Stimulated activated CD4-positive, alpha-beta T cell treated with anti-CD3 and anti-CD28 coated beads, Interleukin-1b, Interleukin-23, amount 100 ng/mL, for 24 hours (primary cell): Measurements from ENCODE around the gene CENPB.

Experiments
- DNase-seq, 4 experiments: peaks; one replicate each; pipeline ENCODE4 v3.0.0-alpha.2; 2020; ENCODE audit warnings: low read depth in 4 of 4, low spot score in 1 of 4

CENPB gene

GRCh38 chr20:3751305-3751674, 35.2 kb downstream of the CENPB start:
- DNase-seq = no peak

DNA sequence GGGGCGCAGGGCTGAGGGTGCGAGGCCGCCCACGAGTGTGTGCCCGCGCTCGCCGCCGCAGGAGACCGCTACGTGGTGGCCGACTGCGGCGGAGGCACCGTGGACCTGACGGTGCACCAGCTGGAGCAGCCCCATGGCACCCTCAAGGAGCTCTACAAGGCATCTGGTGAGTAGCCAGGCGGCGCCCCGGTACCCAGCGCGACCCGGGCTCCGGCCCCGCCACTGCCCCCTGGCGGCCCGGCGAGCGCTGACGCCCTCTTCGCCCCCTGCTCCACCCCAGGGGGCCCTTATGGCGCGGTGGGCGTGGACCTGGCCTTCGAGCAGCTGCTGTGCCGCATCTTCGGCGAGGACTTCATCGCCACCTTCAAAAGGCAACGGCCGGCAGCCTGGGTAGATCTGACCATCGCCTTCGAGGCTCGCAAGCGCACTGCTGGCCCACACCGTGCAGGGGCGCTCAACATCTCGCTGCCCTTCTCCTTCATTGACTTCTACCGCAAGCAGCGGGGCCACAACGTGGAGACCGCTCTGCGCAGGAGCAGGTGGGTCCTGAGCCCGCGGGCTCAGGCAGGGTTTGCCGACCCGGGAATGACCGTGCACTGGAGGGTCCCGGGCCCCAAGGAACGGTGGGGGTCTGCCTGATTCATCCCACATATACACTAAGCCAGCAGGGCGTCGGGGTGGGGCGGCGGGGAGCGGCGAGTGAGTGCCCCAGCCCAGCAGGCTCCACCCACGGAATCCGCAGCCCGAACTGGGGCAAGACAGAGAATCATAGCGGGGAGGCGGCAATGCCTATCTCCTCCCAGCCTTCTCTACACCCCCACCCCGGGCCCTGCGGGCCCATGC, 36.6 kb downstream of the CENPB start:
- DNase-seq = no peak

DNA sequence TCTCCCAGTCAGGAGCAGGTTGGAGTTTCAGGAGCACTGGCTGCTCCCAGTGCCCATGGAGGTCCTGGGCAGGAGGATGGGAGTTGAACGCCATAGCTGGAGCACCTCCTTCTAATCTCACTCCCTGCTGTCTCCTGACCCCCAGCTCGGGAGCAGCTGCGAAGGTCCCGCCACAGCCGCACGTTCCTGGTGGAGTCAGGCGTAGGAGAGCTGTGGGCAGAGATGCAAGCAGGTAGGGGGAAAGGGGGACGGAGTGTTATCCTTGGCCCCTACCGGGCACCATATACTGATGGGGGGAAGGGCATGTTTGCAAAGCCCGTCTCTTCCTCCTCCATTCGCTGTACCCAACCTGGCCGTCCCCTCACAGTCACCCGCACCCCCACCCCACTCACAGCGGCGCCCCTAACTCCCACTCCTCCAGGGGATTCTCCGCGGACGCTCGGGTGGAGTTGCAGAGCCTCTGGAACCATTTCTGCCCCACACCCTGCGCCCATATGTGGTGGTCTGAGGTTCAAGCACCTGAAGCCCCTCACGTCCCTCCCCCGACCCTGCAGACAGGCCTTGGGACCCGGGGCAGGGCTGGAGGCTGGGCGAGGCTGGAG, 37.4 kb downstream of the CENPB start:
- no peak for DNase-seq

GRCh38 chr20:3748073-3748472, 38.5 kb downstream of the CENPB start:
- no peak for DNase-seq

- DNase-seq = no peak
Measured at GRCh38 chr20:3747471-3747870, 39.1 kb downstream of the CENPB start.

- no peak for DNase-seq
Measured at GRCh38 chr20:3745686-3746173, 40.8 kb downstream of the CENPB start.

DNA sequence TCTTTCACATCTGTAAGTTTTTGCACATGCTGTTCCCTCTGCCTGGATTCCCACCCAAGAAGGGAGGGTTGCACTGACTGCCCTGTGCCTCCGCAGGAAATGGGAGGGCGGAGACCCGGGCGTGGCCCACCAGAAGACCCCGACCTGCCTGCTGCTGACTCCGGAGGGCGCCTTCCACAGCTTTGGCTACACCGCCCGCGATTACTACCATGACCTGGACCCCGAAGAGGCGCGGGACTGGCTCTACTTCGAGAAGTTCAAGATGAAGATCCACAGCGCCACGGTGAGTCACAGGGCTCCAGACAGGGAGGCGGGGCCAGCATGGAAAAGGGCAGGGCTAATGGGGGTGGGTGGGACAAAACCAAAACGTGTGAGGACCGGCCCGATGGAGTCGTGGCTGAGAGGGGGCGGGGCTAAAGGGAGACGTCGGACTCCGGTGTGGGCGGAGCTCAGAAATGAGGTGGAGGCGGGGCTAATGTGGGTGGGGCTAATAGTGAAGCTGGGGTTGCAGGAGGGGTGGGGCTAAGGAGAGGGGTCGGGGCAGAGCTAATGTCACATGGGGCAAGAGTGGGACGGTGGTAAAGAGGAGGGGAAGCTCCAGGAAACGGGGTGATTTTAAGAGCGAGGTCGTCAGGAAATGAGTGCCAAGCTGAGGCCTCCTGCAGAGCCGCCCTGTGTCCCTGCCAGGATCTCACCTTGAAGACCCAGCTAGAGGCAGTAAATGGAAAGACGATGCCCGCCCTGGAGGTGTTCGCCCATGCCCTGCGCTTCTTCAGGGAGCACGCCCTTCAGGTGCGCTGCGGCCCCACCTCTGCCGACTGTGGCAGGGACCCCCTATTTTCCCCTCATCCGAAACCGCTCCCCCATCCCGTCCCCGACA, 41.5 kb downstream of the CENPB start:
- peak; percentile 48 to 68 (median 55) for DNase-seq

- DNase-seq = no peak
Measured at GRCh38 chr20:3744037-3744436, 42.5 kb downstream of the CENPB start.

- DNase-seq = no peak
Measured at GRCh38 chr20:3743251-3743650, 43.3 kb downstream of the CENPB start.

GRCh38 chr20:3741836-3742458, 44.6 kb downstream of the CENPB start:
- no peak for DNase-seq

GRCh38 chr20:3740615-3741301, 45.8 kb downstream of the CENPB start:
- no peak for DNase-seq

- DNase-seq = no peak
Measured at GRCh38 chr20:3739926-3740451, 46.6 kb downstream of the CENPB start.

DNA sequence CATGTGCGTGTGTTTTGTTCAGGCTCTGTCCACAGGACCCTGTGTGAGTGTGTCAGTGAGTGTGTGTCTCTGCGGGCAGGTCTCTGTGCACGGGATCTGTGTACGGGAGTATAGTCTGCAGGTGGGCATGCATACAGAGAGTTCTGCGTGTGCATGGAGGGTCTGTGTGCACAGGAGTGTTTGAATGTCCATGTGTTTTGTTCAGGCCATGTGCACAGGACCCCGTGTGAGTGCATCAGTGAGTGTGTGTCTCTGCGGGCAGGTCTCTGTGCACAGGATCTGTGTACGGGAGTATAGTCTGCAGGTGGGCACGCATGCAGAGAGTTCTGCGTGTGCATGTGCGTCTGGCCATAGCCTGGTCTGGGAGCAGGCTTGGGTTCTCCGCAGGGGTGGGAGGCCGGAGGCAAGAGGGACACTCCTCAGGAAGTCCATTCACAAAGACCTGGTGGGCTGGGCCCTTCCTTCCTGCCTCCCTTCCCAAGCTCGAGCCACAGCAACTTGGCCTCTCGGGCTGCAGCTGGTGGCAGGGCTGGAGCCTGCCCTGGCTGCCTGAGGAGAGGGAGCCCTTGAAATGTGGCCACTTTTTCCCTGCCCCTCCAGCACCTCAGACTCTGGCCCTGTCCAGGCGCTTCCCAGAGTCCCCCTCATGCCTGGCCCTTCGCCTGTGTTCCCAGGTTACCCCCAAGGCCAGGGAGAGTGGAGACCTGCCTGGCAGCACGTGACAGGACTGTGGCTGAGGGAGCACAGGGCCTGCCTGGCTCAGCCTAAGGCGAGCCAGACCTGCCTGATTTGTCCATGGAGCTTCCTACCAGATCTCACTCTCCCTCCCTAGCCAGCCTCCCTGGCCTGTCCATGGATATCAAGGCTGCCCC, 47.2 kb downstream of the CENPB start:
- no peak for DNase-seq

DNA sequence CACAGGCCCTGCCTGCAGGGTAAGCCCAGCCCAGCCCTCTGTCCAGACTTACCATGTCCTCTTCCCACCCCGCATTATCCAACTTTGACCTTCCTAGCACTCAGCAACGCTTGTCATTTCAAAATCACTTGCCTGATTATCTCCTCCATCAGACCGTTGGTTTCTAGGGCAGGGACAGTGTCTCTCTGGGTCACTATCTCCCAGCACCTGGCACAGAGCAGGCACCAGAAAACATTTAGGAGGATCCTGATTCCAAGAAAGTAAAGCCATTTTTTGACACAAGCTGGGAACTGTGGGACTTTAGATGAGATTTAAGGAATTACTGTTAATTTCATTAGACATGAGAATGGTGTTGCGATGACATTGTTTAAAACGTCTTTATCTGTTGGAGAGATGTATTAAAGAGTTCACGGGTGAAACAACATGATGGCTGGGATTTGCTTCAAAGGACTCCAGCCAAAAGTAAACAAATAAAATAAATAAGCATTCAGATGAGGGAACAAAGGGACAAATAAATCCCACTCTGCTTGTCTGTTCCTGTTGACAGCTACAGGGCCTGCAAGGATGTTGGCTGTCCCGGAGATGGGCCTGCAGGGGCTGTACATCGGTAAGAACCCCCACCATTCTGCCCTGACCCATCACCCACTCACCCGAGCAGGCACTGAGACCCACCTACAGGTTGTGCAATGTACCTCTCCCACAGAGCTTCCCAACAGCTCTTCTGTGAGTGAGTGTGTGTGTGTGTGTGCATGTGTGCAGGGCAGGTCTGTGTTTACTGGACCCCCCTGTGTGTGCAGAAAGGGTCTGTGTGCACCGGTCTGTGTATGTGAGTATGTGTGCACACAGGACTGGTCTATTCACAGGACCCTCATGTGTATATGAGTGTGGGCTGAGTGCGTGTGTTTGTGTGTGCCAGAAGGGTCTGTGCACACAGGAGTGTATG, 48.2 kb downstream of the CENPB start:
- no peak for DNase-seq

DNA sequence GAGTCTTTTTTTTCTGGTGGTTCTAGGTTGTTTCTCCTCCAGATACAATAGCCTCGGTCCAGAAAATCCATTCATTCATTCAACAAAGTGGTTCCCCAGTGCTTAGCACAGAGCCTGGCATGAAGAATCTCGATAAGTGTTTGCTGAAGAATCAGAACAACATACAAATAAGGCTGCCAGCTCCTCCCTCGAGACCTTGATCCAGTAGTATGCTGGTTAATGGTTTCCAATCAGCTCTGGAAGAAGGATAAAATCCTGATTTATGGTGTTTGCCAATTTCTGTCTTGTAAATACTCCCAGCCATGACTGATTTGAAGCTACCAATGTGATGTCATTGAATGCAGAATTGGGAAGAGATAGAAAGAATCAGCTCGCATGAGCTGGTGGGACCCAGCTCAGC, 50.8 kb downstream of the CENPB start:
- DNase-seq = no peak

DNA sequence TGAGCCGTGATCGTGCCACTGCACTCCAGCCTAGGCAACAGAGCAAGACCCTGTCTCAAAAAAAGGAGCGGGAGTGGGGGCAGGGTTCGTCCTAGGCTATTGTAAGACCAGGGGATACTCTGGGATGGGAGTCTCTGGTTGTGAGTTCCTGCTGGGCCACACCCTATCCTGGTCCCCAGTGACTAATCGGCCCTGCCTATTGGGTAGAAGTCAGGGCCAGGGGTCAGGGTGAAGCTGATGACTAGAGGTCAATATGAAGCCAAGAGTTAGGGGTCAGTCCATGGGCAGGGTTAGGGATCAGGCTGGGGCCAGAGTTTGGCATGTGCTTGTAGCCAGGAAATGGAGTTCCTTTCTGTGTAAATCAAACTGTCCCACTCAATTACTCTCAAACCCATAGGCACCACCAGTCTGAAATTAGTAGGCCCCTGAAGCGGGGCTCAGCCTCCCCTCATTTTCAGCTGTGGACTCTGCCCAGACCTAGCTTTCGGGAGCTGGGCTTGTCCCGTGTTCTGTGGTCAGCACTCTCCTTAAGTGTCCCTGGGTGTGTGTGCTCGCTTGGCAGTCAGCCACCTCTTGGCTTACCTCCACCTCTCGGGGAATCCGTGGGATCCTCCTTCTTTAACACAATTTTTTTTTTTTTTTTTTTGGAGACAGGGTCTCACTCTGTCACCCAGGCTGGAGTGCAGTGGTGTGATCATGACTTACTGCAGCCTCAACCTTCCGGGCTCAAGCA, 52.3 kb downstream of the CENPB start:
- DNase-seq = no peak
